RWPE2 (cell line): Measurements from ENCODE around the gene RERE.

Experiments
- ATAC-seq: fragments of 200-7000 bp; cut with Tn5 transposase; 3 replicates; pipeline ENCODE4 v1.9.1; 2021; ENCODE audit warnings: low read depth
- DNase-seq: peaks from one replicate; pipeline ENCODE4 v3.0.0-alpha.2; 2020; ENCODE audit warnings: low spot score
- H3K27ac ChIP-seq: fragments of 450-650 bp; 2 replicates; pipeline ENCODE4 v1.5.1; 2017; ENCODE audit warnings: mild to moderate bottlenecking; ENCODE audit not compliant: poor library complexity, severe bottlenecking
- H3K27me3 ChIP-seq: fragments of 250-450 bp; sonication (Bioruptor Pico); 2 replicates; pipeline ENCODE4 v1.5.1; 2021; ENCODE audit warnings: mild to moderate bottlenecking, moderate library complexity; ENCODE audit not compliant: insufficient read depth, poor library complexity, severe bottlenecking
- H3K36me3 ChIP-seq: fragments of 250-450 bp; sonication (Bioruptor Pico); 2 replicates; pipeline ENCODE4 v1.5.1; 2020; ENCODE audit warnings: low read depth, mild to moderate bottlenecking, moderate library complexity
- H3K4me1 ChIP-seq: fragments of 250-450 bp; sonication (Bioruptor Pico); 2 replicates; pipeline ENCODE4 v1.5.1; 2021; ENCODE audit warnings: mild to moderate bottlenecking, moderate library complexity; ENCODE audit not compliant: insufficient read depth, poor library complexity, severe bottlenecking
- H3K4me3 ChIP-seq: fragments of 250-450 bp; sonication (Bioruptor Pico); 2 replicates; pipeline ENCODE4 v1.5.1; 2021; ENCODE audit warnings: mild to moderate bottlenecking, moderate library complexity; ENCODE audit not compliant: severe bottlenecking
- H3K9me3 ChIP-seq: fragments of 250-450 bp; sonication (Bioruptor Pico); 2 replicates; pipeline ENCODE4 v1.5.1; 2021; ENCODE audit warnings: mild to moderate bottlenecking, moderate library complexity; ENCODE audit not compliant: severe bottlenecking
- CTCF ChIP-seq: fragments of 450-650 bp; IDR thresholded peaks from one replicate; pipeline ENCODE4 v1.5.1; 2017; ENCODE audit warnings: mild to moderate bottlenecking, moderate library complexity; ENCODE audit not compliant: poor library complexity, severe bottlenecking

RERE gene

DNA sequence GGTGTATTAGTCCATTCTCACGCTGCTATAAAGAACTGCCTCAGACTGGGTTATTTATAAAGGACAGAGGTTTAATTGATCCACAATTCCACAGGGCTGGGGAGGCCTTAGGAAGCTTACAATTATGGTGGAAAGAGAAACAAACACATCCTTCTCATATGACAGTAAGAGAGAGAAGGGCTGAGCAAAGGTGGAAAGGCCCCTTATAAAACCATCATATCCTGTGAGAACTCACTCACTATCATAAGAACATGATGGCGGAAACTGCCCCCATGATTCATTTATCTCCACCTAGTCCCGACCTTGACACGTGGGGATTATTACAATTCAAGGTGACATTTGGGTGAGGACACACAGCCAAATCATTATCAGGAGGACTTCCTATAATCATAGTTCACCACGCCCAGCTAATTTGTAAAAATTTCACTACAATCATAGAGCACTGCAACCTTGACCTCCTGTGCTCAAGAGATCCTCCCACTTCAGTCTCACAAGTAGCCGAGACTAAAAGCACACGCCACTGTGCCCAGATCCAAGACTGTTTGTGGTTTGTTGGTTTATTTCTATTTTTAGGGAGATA lies 164.9 kb downstream of the RERE start:
- Histone ChIP-seq H3K36me3 (no peaks in the 10 kb centered on the region), H3K27ac (no peak overlapping the region), H3K4me1 (peaks cover 4% of the 10 kb centered on the region), H3K9me3 (no peaks in the 10 kb centered on the region), H3K4me3 (no peak overlapping the region), H3K27me3 (no peaks in the 10 kb centered on the region)
- ATAC-seq (no peak), DNase-seq (no peak)
- TF ChIP-seq CTCF = no peak

- Histone ChIP-seq H3K27me3 (no peaks in the 10 kb centered on the region), H3K4me3 (no peak overlapping the region), H3K4me1 (peaks cover 7% of the 10 kb centered on the region), H3K9me3 (no peaks in the 10 kb centered on the region), H3K36me3 (no peaks in the 10 kb centered on the region), H3K27ac (no peak overlapping the region)
- TF ChIP-seq CTCF = no peak
- no peak for DNase-seq
- no peak for ATAC-seq
Observed at GRCh38 chr1:8651962-8652361, 165.5 kb downstream of the RERE start.

GRCh38 chr1:8651236-8651890 lies 166.1 kb downstream of the RERE start:
- H3K4me1 ChIP-seq = peaks cover 7% of the 10 kb centered on the region
- no peak for ATAC-seq

GRCh38 chr1:8649875-8650274 lies 167.6 kb downstream of the RERE start:
- Histone ChIP-seq H3K9me3 (no peaks in the 10 kb centered on the region), H3K36me3 (no peaks in the 10 kb centered on the region), H3K4me3 (no peak overlapping the region), H3K27me3 (no peaks in the 10 kb centered on the region), H3K27ac (no peak overlapping the region), H3K4me1 (peaks cover 7% of the 10 kb centered on the region)
- no peak for TF ChIP-seq CTCF
- DNase-seq = no peak
- ATAC-seq = no peak

More at GRCh38 chr1:8651236-8651890, 166.1 kb downstream of the RERE start:
- Histone ChIP-seq H3K27me3 (no peaks in the 10 kb centered on the region), H3K4me3 (no peak overlapping the region), H3K27ac (no peak overlapping the region), H3K9me3 (no peaks in the 10 kb centered on the region), H3K36me3 (no peaks in the 10 kb centered on the region)
- no peak for TF ChIP-seq CTCF
- DNase-seq = no peak

DNA sequence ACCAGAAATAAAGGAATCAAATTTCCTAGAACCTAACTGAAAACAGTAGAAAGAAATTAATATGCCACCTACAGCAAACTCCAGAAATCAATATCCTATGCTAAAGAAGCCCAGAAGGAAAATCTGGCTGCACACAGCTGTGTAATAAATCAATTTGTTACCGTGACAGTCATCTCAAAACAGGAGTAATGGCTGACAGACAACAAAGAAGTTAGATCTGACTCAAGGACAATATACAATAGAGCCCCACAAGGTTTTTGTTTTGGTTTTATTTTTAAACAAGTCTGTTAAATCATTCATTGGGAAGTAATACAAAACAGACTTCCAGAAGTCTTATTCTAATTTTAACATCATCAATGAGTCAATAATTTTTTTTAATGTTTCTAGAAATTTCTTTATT lies 168.4 kb downstream of the RERE start:
- TF ChIP-seq CTCF = no peak
- H3K36me3 ChIP-seq = no peaks in the 10 kb centered on the region
- no peaks in the 10 kb centered on the region for H3K27me3 ChIP-seq
- no peak overlapping the region for H3K27ac ChIP-seq
- no peaks in the 10 kb centered on the region for H3K9me3 ChIP-seq
- H3K4me1 ChIP-seq = peaks cover 7% of the 10 kb centered on the region
- no peak for DNase-seq
- H3K4me3 ChIP-seq = no peak overlapping the region
- no peak for ATAC-seq
